Astrocyte (in vitro differentiated cells and primary cell): ENCODE results near the gene TEX19.

Source experiments
- EZH2 ChIP-seq: IDR thresholded peaks from 2 replicates; pipeline ENCODE4 v1.6.1; 2012; ENCODE audit warnings: mild to moderate bottlenecking, low read length, inconsistent platforms; ENCODE audit not compliant: insufficient read depth
- TF ChIP-seq, protein P1 (sequence below): IDR thresholded peaks from 2 replicates; pipeline ENCODE4 v1.5.1; 2011; ENCODE audit warnings: low read depth, mild to moderate bottlenecking, inconsistent platforms, low read length, moderate library complexity; ENCODE audit not compliant: insufficient read depth

DNA sequence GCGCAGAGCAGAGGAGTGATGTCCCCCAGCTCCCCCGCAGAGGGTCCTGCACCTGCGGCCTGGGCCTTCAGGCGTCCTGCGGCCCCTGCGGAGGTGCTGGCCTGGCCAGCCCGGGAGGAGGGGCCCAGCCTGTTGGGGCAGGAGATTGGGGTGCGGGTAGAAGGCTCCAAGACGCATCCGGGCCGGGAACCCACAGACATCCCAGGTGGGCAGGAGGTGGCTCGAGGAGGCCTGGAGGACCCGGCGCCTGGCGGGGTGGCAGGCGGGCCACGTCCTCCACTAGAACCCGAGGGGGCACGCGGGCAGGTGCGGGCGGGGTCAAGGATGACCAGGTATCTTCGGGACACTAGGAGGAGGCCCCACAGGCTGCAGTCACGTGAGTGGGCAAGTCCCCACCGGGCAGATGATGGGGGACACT is 24.8 kb upstream of the TEX19 start:
- TF ChIP-seq, protein P1, sequence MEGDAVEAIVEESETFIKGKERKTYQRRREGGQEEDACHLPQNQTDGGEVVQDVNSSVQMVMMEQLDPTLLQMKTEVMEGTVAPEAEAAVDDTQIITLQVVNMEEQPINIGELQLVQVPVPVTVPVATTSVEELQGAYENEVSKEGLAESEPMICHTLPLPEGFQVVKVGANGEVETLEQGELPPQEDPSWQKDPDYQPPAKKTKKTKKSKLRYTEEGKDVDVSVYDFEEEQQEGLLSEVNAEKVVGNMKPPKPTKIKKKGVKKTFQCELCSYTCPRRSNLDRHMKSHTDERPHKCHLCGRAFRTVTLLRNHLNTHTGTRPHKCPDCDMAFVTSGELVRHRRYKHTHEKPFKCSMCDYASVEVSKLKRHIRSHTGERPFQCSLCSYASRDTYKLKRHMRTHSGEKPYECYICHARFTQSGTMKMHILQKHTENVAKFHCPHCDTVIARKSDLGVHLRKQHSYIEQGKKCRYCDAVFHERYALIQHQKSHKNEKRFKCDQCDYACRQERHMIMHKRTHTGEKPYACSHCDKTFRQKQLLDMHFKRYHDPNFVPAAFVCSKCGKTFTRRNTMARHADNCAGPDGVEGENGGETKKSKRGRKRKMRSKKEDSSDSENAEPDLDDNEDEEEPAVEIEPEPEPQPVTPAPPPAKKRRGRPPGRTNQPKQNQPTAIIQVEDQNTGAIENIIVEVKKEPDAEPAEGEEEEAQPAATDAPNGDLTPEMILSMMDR: no peak
- no peak for TF ChIP-seq EZH2
